ENCODE results near the gene NWD2.
"Not testable (repeated sequence)": the region's sequence is repeated elsewhere in the genome, so short reads cannot be mapped to it uniquely, and the experiment has no call there.

The NWD2 gene

DNA sequence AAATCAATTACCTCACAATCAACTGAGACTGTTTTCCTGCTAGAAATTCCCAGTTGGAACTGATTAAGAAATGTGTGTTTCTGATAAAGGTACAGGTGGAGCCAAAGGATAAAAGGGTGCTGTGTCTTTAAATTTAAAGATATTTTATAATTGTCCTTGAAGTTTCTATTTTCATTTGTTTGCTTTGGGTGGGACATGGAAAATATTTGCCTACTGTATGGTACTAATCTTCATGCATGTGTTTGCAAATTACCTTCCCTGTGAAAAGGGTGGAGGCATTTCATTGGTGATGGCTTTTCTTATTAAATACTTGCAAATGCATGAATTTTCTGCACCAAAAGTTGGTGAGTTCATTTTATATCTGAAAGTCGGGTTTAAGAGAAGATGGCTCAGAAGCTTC, 225.7 kb downstream of the NWD2 start:
- DNase-seq, result no peak

DNA sequence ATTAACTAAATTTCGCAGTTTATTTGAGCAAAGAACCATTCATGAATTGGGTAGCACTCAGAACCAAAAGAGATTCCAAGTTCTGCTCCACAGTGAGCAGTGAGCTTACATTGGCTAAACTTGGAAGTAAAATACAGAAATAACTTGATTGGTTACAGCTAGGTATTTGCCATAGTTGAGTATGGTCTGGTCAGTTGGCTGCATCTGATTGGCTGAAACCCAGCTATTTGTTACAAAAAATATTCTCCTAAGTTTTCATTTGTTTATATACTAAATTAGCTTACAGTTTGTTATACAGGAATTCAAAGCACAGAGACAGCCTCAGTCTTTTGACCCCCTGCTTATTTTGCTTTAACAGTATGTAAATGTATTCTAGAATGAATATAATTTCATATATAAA, 226.6 kb downstream of the NWD2 start:
- no peak for DNase-seq

DNA sequence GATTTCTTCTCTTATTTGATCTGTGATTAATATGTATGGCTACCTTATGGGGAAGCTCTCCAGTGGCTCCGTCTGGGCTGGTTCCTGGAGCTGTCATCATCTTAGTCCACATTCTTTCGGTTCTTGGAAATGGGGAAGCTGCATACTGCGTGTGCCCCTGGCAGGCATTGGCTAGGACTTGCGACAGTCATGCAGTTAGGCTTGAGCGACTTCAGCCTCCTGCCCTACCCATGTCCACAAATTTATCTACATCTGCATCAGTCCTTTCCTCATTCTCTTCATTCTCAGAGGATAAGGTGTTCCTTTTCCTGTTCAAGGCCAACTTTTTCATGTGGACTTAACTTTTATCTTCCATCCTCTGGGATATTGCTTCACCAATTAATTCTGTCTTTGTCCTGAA, 227.4 kb downstream of the NWD2 start:
- no peak for DNase-seq

DNA sequence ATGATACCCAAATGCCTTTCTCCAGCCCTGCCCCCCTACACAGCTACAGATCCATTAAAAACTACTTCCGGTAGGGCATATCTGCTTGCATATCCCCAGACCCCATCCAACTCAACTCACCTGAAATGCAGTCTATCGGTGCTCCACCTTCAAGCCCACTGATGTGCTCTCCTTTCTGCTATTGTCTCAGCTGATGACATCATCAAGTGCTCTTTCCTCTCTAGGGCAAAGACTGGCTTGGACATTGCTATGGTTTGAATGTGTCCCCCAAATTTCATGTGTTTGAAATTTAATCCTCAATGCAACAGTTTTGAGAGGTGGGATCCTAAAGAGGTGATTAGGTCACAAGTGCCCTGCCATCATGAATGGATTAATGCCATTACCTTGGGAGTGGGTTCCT, 229.3 kb downstream of the NWD2 start:
- no peak for DNase-seq

DNA sequence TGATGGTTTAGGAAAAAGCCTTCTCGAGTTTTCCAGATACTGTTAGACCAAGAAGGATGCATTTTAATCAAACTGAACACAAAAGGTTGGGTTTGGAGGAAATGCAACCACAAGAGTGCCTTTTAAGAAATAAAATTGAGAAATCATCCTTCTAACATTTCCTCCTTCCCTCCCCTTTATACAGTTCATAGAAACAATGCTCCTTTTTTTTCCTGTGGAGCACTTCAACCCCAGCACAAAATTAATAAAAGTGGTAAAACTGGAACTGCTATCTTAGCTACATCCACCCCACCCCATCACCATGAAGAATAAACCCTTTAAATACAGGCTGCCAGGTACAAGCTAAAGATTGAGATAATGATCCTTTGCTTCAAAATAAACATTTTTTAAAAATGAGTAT, 230.5 kb downstream of the NWD2 start:
- no peak for DNase-seq

DNA sequence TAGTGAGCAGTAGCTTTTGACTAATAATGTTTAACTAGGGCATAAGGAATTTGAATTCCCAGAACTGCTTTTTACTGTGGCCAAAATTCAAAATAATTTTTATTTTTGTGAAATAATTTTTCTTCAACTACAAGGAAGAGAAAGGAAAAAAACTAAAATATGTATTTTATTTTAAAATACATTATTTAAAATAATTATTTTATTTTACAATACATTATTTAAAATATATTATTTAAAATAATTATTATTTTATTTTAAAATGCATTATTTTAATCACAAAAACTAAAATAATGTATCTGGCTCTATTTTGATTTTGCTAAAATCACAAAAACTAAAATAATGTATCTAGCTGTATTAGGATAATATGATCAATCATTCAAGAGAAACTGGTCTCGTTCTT, 231.2 kb downstream of the NWD2 start:
- DNase-seq, result no peak

DNA sequence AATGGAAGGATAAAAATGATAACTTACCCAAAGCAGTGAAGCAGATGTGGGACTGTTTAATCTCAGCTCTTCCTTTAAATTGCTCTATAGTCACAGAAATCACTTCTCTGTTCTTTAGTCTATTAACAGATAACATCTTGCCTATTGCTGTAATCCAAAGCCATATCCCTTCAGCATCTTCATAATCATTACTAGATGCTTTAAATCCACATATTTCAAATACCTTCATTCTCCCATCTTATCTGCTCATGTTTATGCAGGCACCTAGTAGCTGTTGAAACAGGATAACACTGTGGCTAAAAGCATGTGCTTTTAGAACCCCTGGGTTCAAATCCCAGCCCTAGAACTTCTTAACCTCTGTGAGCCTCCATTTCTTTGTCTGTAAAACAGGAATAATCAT, 231.7 kb downstream of the NWD2 start:
- no peak for DNase-seq

DNA sequence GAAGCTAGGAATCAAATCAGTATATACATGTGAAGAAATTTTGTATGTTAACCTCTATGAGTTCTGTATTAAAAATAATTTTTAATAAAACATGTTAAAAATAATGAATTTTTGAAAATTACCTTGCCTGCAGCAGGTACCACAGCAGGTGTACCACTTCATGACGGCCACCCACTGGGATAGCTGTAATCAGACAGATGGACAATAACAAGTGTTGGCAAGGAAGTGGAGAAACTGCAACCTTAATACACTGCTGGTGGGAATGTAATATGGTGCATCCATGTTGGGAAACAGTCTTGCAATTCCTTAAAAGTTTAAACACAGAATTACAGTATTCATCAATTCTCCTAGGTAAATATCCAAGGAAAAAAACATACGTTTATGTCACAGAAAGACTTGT, 232.1 kb downstream of the NWD2 start:
- no peak for DNase-seq

DNA sequence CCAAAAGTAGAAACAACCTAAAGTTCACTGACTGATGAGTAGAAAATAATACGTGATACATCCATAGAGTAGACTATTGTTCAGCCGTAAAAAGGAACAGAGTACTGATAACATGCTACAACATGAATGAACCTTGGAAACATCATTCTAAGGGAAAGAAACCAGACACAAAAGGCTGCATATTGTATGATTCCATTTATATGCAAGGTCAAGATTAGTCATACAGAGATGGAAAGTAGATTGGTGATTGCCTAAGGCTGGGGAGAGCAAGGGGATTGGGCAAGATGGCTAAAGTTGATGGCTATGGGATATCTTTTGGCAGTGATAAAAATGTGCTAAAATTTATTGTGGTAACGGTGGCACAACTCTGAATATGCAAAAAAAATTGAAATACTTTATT, 232.6 kb downstream of the NWD2 start:
- no peak for DNase-seq

DNA sequence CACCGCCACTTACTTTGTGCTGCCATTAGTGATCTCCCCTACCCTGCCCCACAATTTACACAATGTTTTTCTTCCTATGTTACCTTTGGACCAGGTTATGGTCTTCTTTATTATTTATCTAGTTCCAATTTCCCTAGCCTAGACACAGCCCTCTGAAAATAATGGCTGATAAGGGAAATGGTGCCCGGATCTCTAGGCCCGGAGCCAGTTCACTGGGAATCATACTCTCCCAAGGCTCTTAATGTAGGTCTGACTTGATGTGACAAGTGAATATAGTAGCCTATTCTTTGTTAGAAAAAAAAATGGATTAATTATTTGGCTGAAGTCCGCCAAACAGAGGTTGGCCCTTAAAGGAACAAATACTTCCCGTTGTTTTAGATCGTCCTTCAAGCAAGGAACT, 233.6 kb downstream of the NWD2 start:
- no peak for DNase-seq

DNA sequence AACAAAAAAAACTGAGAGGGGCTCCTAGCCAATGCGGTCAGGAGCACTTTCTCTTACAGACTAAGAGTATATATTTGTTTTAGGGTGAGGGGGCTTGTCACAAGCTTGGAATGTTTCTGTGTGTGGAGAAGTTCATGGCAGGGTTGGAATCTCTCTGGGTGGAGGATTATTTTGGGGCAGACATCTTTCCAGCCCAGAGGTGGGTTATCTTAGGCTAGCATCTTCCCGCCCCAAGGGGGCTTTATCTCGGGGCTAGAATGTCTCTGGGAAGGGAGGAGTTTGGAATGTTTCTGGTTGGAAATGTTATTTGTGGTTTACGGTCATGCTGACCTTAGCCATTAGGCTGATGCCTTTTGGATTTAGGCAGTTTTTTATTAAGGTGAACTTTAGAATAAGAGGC, 236.0 kb downstream of the NWD2 start:
- DNase-seq, result no peak

DNA sequence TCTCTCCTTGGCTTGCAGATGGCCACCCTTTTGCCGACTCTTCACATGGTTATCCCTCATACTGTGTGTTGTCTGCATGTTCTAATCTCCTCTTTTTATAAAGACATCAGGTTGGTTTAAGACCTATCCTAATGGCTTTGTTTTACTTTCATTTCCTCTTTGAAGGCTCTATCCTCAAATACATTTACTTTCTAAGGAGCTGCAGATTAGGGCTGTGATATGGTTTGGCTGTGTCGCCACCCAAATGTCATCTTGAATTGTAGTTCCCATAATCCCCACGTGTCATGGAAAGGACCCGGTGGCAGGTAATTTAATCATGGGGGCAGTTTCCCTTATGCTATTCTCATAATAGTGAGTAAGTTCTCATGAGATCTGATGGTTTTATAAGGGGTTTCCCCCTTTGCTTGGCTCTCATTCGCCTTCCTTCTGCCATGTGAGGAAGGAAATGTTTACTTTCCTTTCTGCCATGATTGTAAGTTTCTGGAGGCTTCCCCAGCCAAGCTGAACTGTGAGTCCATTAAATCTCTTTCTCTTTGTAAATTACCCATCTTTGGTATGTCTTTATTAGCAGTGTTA, 237.1 kb downstream of the NWD2 start:
- no peak for DNase-seq

DNA sequence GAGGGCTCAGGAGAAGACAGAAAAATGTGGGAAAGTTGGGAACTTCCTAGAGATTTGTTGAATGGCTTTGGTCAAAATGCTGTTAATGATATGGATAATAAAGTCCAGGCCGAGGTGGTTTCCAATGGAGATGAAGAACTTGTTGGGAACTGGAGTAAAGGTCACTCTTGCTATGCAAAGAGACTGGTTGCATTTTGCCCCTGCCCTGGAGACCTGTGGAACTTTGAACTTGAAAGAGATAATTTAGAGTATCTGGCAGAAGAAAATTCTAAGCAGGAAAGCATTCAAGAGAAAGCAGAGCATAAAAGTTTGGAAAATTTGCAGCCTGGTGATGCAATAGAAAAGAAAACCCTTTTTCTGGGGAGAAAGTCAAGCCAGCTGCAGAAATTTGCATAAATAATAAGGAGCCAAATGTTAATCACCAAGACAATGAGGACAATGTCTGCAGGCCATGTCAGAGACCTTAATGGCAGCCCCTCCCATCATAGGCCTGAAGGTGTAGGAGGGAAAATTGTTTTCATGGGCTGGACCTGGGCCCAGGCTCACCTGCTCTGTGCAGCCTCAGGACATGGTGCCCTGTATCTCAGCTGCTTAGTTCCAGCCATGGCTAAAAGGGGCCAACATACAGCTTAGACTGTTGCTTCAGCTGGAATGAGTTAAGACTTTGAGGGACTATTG, 237.8 kb downstream of the NWD2 start:
- DNase-seq, result no peak

DNA sequence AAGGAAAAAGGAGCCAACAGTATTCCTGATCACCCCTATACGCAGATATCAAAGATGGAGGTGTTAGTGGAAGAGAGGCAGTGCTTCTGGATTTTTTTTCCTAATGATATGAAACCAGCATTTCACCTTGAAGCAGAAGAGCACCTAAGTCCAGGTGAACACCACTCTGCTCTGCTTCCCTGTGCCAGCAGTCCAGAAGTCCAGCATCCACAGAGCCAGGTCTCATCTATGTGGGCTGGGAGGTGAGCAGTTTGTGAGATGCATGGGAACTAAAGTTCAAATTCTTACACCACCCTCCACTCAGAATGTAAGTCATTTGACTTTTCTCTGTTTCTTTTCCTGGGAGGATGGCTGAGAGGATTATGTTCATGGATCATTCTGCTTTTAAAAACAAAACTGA, 239.1 kb downstream of the NWD2 start:
- DNase-seq, result no peak

DNA sequence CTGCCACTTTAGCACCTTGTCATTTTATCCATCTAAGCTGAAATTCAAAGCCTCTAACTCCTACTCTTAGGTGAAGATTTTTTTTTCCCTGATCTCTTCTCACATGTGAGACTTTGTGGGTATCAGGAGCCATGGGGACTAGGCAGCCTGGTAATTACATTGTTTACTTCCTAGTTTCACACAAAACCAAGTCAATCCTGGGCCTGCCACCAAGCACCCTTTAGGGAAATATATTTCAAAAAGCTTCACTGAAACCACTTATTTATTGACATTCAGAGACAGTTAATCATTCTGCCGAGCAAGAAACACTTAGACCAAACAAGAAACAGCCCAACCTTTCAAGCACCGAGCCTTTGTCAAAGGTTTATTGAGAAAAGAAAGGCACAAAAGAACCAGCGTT, 241.6 kb downstream of the NWD2 start:
- no peak for DNase-seq

DNA sequence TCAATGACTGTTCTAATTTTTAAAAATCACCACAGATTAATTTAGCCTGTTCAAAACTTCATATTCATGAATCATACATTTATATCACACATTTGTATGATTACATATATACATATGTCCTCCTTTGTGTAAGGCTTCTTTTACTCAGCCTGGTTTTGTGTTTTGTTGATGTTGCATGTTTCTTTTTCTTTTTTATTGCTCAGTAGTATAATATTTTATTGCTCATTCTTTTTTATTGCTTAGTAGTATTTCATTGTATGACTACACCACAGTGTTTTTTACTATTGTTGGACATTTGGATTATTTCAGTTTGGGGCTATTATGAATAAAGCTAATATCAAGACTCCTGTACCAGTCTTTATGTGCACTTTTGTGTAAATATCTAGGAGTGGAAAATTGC, 243.1 kb downstream of the NWD2 start:
- DNase-seq, result no peak

DNA sequence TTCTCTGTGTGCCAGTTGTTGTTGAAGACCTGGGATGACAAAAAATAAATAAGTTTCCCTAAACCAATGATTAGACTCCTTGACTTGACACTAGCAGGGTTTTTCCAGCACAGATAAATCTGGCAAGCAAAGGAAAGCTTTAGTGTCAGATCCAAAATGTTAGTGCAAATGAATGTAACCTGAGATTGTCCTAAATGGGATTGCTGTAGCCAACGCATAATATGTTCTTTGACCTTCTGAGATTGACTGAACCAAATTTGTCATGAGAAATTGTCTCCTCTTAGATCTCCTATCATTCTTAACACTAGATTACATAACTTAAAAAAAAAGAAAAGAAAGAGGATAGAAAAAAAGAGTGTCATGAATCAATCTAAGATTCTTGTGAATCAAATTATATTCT, 245.2 kb downstream of the NWD2 start:
- no peak for DNase-seq

DNA sequence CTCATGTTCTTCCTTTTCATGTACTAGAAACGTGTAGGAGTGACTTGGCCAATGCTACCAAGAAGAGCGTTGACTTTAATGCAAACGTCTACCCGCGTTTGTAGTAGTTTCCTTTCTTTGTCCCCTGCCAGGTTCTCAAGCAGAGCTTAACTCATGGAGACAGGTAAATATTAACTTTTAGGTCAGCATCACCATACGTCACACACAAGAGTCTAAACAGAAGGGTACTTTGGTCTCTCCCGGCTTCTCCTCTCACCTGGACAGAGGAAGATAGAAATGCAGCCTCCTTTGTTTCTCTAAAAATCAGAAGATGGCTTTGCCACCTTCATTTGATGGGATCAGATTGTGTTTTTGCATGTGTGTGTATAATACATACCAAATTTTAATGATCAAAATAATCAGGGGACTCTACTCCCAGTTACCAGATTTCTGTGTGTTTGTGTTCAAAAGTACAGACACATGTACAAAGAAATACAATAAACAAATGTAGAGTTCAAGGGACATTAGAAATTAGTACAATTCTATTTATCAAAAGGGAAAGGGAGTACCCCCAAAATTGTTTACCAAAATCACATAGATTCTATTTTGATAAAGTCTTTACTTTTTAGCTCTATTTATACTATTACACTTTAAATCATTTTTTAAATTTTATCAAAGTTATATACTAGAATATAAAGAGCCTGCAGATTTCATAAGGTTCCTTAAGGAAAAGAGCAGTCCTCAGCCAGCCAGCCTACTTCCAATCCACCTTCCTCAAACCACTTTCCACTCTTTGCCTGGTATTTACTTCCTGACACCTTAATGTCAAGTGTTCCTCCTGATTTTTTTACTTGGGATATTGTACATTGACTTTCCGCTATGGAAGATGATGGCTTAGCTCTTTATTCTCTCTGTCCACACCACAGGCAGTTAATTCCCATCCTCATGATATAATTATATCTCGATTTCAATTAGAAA, 246.1 kb downstream of the NWD2 start:
- no peak for DNase-seq

DNA sequence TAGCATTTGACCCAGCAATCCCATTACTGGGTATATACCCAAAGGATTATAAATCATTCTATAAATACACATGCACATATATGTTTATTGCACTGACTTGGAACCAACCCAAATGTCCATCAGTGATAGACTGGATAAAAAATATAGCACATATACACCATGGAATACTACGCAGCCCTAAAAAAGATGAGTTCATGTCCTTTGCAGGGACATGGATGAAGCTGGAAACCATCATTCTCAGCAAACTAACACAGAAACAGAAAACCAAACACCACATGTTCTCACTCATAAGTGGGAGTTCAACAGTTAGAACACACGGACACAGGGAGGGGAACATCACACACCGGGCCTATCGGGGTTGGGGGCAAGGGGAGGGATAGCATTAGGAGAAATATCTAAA, 250.8 kb downstream of the NWD2 start:
- DNase-seq, result not testable (repeated sequence)

All from activated CD4-positive, alpha-beta T cell treated with anti-CD3 and anti-CD28 coated beads, Interleukin-2, amount 50 U/mL, for 1 hour (primary cell).